GM21423 (cell line): ENCODE results near the gene NOP9.

ENCODE experiments used
- ATAC-seq: cut with Tn5 transposase; IDR thresholded peaks from one replicate; pipeline ENCODE4 v1.9.1; 2021; ENCODE audit warnings: mild to moderate bottlenecking, moderate library complexity; ENCODE audit not compliant: unreplicated experiment

NOP9 gene

DNA sequence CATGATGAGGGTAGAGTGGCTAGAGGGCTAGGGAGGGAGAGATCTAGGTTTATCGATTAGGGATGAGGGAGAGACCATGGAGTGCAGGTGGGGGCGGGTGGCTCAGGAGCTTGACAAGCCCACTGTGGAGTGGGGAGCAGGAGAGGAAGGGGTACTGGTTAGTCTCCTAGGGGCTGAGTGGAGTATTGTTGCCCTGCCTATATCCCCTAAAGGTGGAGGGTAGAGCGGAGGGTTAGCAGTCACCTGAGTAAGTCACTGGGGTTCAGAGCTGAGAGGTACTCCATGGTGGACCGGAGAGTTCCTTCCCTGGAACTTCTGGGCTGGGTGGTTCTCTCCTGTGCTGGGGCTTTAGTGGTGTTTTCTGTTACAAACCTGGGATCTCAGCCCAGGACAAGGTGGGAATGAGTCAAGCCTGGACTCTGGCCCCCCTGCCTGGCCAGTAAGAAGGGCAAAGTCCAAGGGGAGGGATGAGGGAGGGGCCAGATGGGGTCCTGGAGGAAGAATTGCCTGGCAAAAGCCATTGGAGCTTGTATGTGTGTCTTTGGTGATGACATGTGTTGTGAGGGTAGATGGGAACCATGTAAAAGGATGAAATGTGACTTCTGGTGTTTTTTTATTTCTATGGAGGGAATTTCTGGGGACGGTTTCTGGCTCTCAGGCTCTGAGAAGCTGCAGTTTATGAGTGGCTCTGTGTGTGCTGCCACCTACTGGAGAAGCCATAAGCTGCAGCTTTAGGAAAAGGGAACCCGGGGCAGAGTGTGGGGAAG is 8.1 kb downstream of the NOP9 start, which contains the start of gene CIDEB:
TSS of gene CIDEB (minus strand) at position 403 of the 767 bp plus-strand sequence. CDS start at position 284, 119 bp downstream.
- ATAC-seq: no peak

DNA sequence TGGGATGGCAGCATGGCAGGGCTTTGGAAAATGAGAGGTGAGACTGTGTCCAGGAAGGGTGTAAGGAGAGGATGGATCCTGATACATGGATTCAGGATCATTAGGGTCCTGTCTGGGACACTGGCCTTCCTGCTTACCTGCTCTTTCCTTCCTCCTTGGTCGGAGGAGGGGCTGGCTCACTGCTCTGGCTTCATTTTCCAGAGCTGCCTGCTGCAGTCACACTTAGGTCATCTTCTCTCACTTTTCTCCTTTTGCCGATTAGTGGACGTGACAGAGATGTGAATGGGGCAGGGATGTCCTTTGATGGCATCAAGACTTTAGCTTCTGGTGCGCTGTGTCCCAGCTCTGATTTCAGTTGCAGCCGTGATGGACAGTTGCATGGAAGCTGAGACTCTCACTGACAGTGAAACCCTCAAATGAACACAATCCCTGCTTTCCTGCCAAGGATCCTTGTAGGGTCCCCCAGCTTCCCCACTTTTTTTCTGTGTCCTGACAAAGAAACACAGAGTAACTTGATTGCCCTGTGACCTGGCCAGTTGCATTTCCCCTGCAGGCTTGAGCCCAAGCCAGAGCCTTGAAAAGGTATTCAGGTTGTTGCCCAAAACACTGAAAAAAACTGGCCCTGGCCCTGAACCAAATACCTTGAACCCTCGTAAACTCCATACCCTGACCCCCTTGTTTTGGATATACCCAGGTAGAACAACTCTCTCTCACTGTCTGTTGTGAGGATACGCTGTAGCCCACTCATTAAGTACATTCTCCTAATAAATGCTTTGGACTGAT is 8.9 kb downstream of the NOP9 start:
- ATAC-seq: no peak

DNA sequence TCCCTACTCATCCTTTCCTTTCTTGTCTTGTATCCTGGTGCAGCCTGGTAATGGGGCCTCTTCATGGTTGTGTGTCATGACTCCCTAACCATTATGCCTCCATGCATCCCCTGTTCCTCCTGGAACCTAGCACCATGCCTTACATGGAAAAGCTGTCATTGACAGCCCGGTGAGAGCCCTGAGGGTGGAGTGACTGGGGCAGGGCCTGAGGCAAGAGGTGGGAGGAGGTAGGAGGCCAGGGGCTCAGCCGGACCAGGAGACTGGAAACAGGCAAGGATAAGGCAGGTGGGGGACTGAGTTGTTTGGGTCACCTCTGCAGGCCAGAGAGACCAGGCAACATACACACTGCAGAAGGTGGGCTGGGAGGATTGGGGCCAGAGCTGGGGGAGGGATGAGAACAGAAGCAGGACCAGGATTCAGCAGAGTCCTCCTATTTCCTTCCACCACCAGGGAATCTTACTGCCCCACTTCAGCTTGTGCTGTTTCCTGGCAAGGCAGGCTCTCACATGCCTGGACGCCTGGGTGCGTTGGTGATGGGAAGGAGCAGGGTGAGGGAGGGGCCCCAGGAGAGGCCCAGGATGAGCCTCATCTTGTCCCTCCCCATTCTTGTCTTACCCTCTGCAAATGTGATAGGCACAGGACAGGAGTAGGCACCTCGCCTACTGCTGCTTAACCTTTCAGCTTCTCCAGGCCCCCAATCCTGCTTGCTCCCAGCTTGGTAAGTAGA is 10.1 kb downstream of the NOP9 start, which contains the start of gene LTB4R2:
TSS of gene LTB4R2 (plus strand) at position 603 of the 727 bp plus-strand sequence. CDS start 525 bp downstream, outside the sequence.
- no peak for ATAC-seq

DNA sequence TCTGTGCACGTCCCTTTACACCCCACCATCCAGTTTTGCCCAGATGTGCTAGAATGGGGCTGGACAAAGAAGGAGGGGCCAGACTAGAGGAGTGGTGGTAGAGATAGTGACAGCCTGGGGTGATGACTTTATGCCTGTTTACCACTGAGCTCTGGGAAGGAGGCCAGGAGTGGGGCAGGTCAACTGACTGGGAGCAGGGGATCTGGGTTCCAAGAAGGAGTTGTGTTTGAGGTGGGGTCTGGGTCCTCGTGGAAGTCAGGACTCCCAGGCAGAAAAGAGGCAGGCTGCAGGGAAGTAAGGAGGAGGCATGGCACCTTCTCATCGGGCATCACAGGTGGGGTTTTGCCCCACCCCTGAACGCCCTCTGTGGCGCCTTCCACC is 10.6 kb downstream of the NOP9 start:
- ATAC-seq: no peak

DNA sequence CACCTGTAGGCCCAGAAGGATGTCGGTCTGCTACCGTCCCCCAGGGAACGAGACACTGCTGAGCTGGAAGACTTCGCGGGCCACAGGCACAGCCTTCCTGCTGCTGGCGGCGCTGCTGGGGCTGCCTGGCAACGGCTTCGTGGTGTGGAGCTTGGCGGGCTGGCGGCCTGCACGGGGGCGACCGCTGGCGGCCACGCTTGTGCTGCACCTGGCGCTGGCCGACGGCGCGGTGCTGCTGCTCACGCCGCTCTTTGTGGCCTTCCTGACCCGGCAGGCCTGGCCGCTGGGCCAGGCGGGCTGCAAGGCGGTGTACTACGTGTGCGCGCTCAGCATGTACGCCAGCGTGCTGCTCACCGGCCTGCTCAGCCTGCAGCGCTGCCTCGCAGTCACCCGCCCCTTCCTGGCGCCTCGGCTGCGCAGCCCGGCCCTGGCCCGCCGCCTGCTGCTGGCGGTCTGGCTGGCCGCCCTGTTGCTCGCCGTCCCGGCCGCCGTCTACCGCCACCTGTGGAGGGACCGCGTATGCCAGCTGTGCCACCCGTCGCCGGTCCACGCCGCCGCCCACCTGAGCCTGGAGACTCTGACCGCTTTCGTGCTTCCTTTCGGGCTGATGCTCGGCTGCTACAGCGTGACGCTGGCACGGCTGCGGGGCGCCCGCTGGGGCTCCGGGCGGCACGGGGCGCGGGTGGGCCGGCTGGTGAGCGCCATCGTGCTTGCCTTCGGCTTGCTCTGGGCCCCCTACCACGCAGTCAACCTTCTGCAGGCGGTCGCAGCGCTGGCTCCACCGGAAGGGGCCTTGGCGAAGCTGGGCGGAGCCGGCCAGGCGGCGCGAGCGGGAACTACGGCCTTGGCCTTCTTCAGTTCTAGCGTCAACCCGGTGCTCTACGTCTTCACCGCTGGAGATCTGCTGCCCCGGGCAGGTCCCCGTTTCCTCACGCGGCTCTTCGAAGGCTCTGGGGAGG is 11.3 kb downstream of the NOP9 start, which contains the start of gene LTB4R:
TSS of gene LTB4R (plus strand) at position 857 of the 959 bp plus-strand sequence. CDS start 4,150 bp downstream, outside the sequence.
- ATAC-seq: peak; percentile 57

DNA sequence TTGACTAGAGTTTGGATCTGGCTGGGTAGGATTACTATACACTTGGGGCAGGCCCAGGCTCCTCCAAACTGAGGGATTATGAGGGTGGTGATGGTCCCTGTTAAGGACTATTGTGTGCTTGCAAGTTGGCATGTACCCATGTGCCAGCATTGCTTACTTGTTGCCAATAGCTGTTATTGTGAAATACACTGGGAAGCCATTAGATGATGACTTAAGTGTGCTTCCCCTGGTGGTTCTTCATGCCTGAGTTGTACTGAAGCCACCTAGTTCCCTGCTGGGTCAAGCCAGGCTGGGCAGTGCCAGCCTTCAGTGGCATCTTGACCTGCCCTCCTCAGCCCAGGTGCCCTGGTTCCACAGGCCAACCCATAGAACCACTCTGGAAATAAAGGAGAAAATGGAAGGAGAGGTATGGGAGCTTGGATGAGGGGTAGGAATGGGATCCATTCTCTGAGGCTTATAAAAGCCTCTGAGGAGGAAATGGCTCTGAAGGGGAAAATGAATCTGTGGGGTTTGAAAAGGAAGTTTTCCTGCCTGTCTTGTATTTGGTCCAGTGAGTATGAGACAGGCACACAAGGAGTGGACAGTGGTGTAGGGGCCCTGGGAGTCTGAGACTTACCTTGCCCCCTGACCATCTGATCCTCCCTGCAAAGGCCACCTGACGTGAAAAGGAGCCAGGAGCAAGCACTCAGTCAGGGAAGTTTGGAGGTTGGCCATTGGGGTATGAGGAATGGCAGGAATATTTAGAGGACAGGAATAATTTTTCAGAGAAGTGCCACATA is 12.4 kb downstream of the NOP9 start:
- ATAC-seq: no peak

DNA sequence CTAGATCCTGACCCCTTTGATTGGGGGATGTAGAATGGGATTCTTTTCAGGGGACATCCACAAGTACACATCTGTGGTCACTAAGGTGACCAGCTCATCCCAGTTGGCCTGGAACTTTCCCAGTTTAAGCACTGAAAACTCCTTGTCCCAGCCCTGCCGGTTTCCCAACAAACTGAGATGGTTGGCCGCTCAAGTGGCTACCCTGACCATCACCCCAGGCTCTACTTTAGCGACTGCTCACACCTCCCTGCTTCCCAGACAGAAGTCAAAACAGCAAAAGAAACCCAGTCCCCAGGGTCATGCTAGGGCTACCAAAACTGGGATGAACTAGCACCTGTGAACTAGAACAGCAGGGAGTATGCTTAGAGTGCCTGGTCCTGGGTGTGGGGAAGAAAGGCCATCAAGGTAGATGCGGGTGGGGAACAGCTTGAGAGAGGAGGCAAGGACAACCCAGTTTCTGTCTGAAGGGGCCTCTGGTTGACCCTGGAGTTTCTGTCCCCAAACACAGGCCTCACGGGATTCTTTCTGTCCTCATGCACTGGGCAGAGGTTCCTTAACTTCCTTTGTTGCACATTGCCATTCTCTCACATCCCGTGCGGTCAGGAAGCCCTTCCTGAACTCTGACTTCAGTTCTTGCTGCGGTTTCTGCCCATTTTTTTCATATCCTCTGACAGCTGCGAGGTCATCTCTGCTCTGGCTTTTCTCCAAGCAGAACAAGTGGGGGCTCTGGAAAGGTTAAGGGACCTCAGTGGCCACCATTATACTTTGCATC is 13.3 kb downstream of the NOP9 start:
- no peak for ATAC-seq

DNA sequence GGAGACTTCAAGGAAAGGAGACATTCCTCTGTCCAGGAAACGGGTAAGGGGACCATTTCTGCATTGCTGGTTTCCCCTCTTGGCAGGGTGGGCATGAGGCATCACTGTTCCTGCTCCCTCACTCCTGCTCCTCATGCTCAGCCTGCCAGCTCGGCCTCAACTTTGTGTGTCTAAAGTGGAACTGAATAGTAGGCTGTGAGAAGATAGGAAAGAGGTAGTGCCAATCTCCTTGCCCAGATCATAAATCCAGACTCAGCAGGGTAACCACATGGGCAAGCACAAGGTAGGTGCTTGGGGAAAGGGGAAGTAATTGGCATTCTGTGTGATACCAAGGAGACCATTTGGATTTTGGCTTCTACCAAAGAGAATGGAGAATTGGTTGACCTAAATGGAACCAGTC is 14.3 kb downstream of the NOP9 start:
- ATAC-seq: no peak

DNA sequence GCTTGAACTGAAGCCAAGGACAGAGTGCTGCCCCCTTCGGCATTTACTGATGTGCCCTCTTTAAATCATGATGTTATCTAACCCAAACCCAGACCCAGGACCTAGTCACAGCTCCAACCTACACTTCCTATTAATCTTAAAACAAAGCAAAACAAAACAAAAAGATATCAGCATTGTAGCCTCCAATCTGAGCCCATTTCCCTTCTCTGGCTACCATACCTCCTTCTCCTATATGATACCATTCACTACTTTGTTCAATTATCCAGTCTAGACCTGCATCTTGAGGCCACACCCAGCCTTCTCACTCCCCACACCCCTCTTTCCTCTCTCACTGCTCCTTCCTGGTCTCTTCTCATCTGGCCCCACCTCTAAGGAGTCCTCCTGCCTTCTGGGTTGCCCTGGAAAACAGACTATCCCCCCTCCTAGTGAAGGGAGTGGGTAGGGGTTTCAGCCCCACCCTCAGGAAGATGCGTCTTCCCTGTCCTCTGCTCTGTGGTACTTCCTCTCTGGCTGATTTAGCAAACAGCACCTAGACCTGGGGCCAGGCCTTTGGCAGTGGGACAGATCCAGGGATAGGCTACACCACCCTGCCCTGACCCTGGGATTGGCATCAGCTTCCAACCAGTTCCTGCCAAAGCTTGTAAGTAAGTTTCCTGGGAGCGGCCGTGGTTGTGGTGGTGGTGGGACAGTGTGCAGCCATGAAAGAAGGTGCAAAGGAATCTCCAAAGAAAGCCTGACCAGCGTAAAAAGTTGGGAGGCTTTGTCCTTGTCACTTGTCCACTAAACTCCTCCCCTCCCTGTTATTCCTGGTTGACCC is 14.9 kb downstream of the NOP9 start:
- no peak for ATAC-seq

DNA sequence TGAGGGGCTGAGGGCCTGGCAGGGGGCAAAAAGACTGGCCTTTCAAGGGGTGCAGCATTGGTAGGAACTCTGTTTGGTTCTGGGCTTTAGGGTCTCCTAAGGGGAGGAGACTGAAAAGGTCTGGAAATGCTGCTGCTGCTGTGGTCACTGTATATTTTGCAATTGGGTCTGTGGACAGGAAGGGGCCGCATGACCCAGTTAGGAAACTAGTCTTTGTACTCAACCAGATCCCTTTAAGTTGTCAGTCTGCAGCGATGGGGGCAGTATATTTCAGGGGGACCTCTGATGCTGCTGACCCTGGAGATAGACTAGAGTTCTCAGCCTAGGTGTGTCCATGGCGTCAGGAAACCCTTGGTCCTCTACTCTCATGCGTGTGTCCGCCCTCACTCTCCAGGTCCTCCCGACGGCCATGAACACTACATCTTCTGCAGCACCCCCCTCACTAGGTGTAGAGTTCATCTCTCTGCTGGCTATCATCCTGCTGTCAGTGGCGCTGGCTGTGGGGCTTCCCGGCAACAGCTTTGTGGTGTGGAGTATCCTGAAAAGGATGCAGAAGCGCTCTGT is 15.7 kb downstream of the NOP9 start:
- no peak for ATAC-seq

DNA sequence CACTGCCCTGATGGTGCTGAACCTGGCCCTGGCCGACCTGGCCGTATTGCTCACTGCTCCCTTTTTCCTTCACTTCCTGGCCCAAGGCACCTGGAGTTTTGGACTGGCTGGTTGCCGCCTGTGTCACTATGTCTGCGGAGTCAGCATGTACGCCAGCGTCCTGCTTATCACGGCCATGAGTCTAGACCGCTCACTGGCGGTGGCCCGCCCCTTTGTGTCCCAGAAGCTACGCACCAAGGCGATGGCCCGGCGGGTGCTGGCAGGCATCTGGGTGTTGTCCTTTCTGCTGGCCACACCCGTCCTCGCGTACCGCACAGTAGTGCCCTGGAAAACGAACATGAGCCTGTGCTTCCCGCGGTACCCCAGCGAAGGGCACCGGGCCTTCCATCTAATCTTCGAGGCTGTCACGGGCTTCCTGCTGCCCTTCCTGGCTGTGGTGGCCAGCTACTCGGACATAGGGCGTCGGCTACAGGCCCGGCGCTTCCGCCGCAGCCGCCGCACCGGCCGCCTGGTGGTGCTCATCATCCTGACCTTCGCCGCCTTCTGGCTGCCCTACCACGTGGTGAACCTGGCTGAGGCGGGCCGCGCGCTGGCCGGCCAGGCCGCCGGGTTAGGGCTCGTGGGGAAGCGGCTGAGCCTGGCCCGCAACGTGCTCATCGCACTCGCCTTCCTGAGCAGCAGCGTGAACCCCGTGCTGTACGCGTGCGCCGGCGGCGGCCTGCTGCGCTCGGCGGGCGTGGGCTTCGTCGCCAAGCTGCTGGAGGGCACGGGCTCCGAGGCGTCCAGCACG is 16.4 kb downstream of the NOP9 start:
- no peak for ATAC-seq

DNA sequence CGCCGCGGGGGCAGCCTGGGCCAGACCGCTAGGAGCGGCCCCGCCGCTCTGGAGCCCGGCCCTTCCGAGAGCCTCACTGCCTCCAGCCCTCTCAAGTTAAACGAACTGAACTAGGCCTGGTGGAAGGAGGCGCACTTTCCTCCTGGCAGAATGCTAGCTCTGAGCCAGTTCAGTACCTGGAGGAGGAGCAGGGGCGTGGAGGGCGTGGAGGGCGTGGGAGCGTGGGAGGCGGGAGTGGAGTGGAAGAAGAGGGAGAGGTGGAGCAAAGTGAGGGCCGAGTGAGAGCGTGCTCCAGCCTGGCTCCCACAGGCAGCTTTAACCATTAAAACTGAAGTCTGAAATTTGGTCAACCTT is 16.9 kb downstream of the NOP9 start:
- ATAC-seq: no peak

DNA sequence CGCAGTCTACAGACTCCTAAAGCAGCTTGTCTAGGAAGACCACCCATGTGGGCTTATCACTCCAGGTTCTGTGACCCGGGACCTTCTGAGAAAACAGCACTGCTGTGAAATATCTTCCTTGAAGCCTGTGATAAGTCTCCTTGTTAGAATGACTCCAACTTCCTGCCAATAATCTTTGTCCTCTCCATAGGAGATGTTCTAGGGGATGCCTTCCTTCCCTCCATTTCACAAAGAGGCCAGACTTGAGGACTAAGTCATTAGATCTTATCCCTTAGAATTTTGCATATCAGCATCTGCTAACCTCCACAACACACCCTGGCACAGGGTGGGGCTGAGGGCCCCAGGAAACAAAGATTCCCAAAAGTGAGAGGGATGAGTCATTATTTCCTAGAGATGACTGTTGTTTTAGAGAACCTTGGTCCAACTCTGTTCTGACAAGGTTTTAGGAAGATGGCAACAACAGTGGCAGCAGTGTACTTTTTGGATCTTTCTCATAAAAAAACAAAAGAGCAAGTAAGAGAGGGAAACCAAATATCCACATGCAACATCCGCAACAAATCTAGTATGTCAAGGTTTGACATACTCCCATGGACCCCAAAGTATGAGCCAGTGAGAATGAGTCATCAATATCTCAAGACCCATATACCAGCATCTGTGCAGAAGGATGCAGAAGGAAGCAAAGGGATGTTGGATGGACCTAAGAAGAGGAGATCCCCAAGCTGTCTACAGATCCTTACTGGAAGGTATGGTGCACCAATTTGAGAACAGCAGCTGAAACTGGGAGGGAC is 17.7 kb downstream of the NOP9 start:
- ATAC-seq: no peak

DNA sequence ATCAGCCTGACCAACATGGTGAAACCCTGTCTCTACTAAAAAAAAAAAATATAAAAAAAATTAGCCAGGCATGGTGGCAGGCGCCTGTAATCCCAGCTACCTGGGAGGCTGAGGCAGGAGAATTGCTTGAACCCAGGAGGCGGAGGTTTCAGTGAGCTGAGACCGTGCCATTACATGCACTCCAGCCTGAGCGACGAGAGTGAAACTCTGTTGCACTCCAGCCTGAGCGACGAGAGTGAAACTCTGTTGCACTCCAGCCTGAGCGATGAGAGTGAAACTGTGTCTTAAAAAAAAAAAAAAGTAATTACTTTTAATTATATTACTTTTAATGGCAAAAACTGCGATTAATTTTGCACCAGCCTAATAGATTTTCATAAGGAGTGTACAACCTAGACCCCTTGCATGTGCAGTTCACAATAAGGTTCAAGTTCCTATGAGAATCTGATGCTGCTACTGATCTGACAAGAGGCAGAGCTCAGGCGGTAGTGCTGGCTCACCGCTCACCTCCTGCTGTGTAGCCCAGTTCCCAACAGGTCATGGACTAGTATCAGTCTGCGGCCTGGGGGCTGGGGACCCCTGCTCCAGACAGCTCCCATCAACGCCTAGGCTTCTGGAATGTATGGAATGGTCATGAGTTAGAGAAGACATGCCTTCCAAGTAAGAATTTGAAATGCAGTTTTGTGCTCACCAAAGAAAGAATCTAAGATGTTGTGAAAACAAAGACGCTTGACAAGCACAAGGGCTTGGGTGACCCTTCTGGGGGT is 21.7 kb downstream of the NOP9 start:
- no peak for ATAC-seq

DNA sequence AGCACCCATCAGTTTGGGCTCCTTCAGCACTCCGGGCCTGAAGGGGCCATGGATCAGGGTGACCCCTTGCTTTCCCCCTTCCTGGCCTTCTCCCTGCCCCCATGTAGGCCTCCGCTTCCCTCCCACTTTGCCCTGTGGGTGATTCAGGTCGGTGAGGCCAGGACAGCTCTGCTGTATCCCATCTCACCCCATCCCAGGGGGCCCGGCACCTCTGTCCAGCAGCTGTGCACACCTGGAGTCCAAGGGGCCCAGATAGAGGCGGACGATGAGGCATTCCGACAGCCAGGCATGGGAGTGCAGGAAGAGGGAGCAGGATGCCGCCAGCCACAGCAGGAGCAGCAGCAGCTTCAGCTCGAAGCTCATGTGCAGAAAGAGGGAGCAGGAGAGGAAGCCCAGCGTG is 23.0 kb downstream of the NOP9 start:
- no peak for ATAC-seq
